ENCODE results near the gene HSH2D.

HSH2D gene

GRCh38 chr19:16148443-16149229, 5.2 kb downstream of the HSH2D start:
- DNase-seq (ENCODE audit: low spot score in 2 of 2), result no peak
- Mint-ChIP-seq H3K36me3 (ENCODE audit: insufficient read depth) (peaks cover 51% of the 10 kb centered on the region), H3K9me3 (no peaks in the 10 kb centered on the region), H3K4me3 (no peak overlapping the region), H3K27ac (ENCODE audit: low read depth) (peak overlapping the region; percentile 35), H3K27me3 (no peaks in the 10 kb centered on the region), H3K4me1 (peaks cover 11% of the 10 kb centered on the region)
- ATAC-seq (replicated peaks; ENCODE audit: extremely low read depth, poor library complexity, severe bottlenecking), result no peak

- Mint-ChIP-seq H3K27me3 (no peaks in the 10 kb centered on the region), H3K27ac (ENCODE audit: low read depth) (no peak overlapping the region), H3K4me1 (peaks cover 6% of the 10 kb centered on the region), H3K36me3 (ENCODE audit: insufficient read depth) (peaks cover 63% of the 10 kb centered on the region), H3K9me3 (no peaks in the 10 kb centered on the region), H3K4me3 (no peak overlapping the region)
- ATAC-seq (replicated peaks; ENCODE audit: extremely low read depth, poor library complexity, severe bottlenecking), result no peak
- DNase-seq (ENCODE audit: low spot score in 2 of 2), result no peak
These were observed 10.3 kb downstream of the HSH2D start for GRCh38 chr19:16153582-16154336.

- no peak overlapping the region for H3K4me3 Mint-ChIP-seq
- no peaks in the 10 kb centered on the region for H3K27me3 Mint-ChIP-seq
- no peak for ATAC-seq (replicated peaks; ENCODE audit: extremely low read depth, poor library complexity, severe bottlenecking)
- no peaks in the 10 kb centered on the region for H3K9me3 Mint-ChIP-seq
- peak overlapping the region; percentile 12 for H3K27ac Mint-ChIP-seq (ENCODE audit: low read depth)
- no peak for DNase-seq (ENCODE audit: low spot score in 2 of 2)
- H3K36me3 Mint-ChIP-seq (ENCODE audit: insufficient read depth), result peaks cover 56% of the 10 kb centered on the region
- peaks cover 6% of the 10 kb centered on the region for H3K4me1 Mint-ChIP-seq
These were observed 11.1 kb downstream of the HSH2D start for GRCh38 chr19:16154557-16154956.

- Mint-ChIP-seq H3K27ac (ENCODE audit: low read depth) (peak overlapping the region; percentile 12), H3K4me3 (no peak overlapping the region), H3K9me3 (no peaks in the 10 kb centered on the region), H3K36me3 (ENCODE audit: insufficient read depth) (peaks cover 54% of the 10 kb centered on the region), H3K27me3 (no peaks in the 10 kb centered on the region), H3K4me1 (peaks cover 6% of the 10 kb centered on the region)
- DNase-seq (ENCODE audit: low spot score in 2 of 2) (no peak), ATAC-seq (replicated peaks; ENCODE audit: extremely low read depth, poor library complexity, severe bottlenecking) (no peak)
These were observed 11.6 kb downstream of the HSH2D start for GRCh38 chr19:16155128-16155527.

- DNase-seq (ENCODE audit: low spot score in 2 of 2) (no peak), ATAC-seq (replicated peaks; ENCODE audit: extremely low read depth, poor library complexity, severe bottlenecking) (no peak)
- no peaks in the 10 kb centered on the region for H3K9me3 Mint-ChIP-seq
- no peak overlapping the region for H3K4me3 Mint-ChIP-seq
- no peak overlapping the region for H3K27ac Mint-ChIP-seq (ENCODE audit: low read depth)
- peaks cover 38% of the 10 kb centered on the region for H3K36me3 Mint-ChIP-seq (ENCODE audit: insufficient read depth)
- peaks cover 6% of the 10 kb centered on the region for H3K4me1 Mint-ChIP-seq
- H3K27me3 Mint-ChIP-seq, result no peaks in the 10 kb centered on the region
These were observed 13.4 kb downstream of the HSH2D start for GRCh38 chr19:16156904-16157303.

- Mint-ChIP-seq H3K36me3 (ENCODE audit: insufficient read depth) (peaks cover 34% of the 10 kb centered on the region), H3K27ac (ENCODE audit: low read depth) (no peak overlapping the region), H3K4me3 (no peak overlapping the region), H3K9me3 (no peaks in the 10 kb centered on the region), H3K27me3 (no peaks in the 10 kb centered on the region), H3K4me1 (peaks cover 6% of the 10 kb centered on the region)
- ATAC-seq (replicated peaks; ENCODE audit: extremely low read depth, poor library complexity, severe bottlenecking) (no peak), DNase-seq (ENCODE audit: low spot score in 2 of 2) (no peak)
These were observed 14.1 kb downstream of the HSH2D start for GRCh38 chr19:16157601-16158000.

- Mint-ChIP-seq H3K27ac (ENCODE audit: low read depth) (no peak overlapping the region), H3K4me1 (peaks cover 4% of the 10 kb centered on the region), H3K4me3 (no peak overlapping the region), H3K9me3 (no peaks in the 10 kb centered on the region), H3K36me3 (ENCODE audit: insufficient read depth) (peaks cover 27% of the 10 kb centered on the region), H3K27me3 (no peaks in the 10 kb centered on the region)
- DNase-seq (ENCODE audit: low spot score in 2 of 2) (no peak), ATAC-seq (replicated peaks; ENCODE audit: extremely low read depth, poor library complexity, severe bottlenecking) (no peak)
These were observed 16.2 kb downstream of the HSH2D start for GRCh38 chr19:16159655-16160054.

GRCh38 chr19:16160445-16160942, 17.0 kb downstream of the HSH2D start:
- Mint-ChIP-seq H3K9me3 (no peaks in the 10 kb centered on the region), H3K36me3 (ENCODE audit: insufficient read depth) (peaks cover 20% of the 10 kb centered on the region), H3K27ac (ENCODE audit: low read depth) (no peak overlapping the region), H3K4me1 (no peaks in the 10 kb centered on the region), H3K4me3 (no peak overlapping the region), H3K27me3 (no peaks in the 10 kb centered on the region)
- ATAC-seq (replicated peaks; ENCODE audit: extremely low read depth, poor library complexity, severe bottlenecking), result no peak
- no peak for DNase-seq (ENCODE audit: low spot score in 2 of 2)

GRCh38 chr19:16160943-16161560, 17.6 kb downstream of the HSH2D start:
- peaks cover 15% of the 10 kb centered on the region for H3K36me3 Mint-ChIP-seq (ENCODE audit: insufficient read depth)
- DNase-seq (ENCODE audit: low spot score in 2 of 2), result no peak

GRCh38 chr19:16161840-16162239, 18.4 kb downstream of the HSH2D start:
- ATAC-seq (replicated peaks; ENCODE audit: extremely low read depth, poor library complexity, severe bottlenecking), result no peak
- Mint-ChIP-seq H3K9me3 (no peaks in the 10 kb centered on the region), H3K4me3 (no peak overlapping the region), H3K4me1 (no peaks in the 10 kb centered on the region), H3K27me3 (no peaks in the 10 kb centered on the region), H3K27ac (ENCODE audit: low read depth) (no peak overlapping the region), H3K36me3 (ENCODE audit: insufficient read depth) (peaks cover 12% of the 10 kb centered on the region)
- no peak for DNase-seq (ENCODE audit: low spot score in 2 of 2)

More at GRCh38 chr19:16160943-16161560, 17.6 kb downstream of the HSH2D start:
- Mint-ChIP-seq H3K4me1 (no peaks in the 10 kb centered on the region), H3K9me3 (no peaks in the 10 kb centered on the region), H3K27ac (ENCODE audit: low read depth) (no peak overlapping the region), H3K4me3 (no peak overlapping the region), H3K27me3 (no peaks in the 10 kb centered on the region)
- ATAC-seq (replicated peaks; ENCODE audit: extremely low read depth, poor library complexity, severe bottlenecking), result no peak

- H3K4me3 Mint-ChIP-seq, result no peak overlapping the region
- peaks cover 13% of the 10 kb centered on the region for H3K4me1 Mint-ChIP-seq
- no peak for ATAC-seq (replicated peaks; ENCODE audit: extremely low read depth, poor library complexity, severe bottlenecking)
- H3K9me3 Mint-ChIP-seq, result no peaks in the 10 kb centered on the region
- peaks cover 1% of the 10 kb centered on the region for H3K36me3 Mint-ChIP-seq (ENCODE audit: insufficient read depth)
- H3K27me3 Mint-ChIP-seq, result no peaks in the 10 kb centered on the region
- no peak overlapping the region for H3K27ac Mint-ChIP-seq (ENCODE audit: low read depth)
- no peak for DNase-seq (ENCODE audit: low spot score in 2 of 2)
These were observed 20.9 kb downstream of the HSH2D start for GRCh38 chr19:16164222-16164890.

GRCh38 chr19:16166417-16166816, 22.9 kb downstream of the HSH2D start:
- DNase-seq (ENCODE audit: low spot score in 2 of 2), result no peak
- no peak for ATAC-seq (replicated peaks; ENCODE audit: extremely low read depth, poor library complexity, severe bottlenecking)
- Mint-ChIP-seq H3K27ac (ENCODE audit: low read depth) (no peak overlapping the region), H3K27me3 (no peaks in the 10 kb centered on the region), H3K4me1 (peaks cover 13% of the 10 kb centered on the region), H3K36me3 (ENCODE audit: insufficient read depth) (no peaks in the 10 kb centered on the region), H3K9me3 (no peaks in the 10 kb centered on the region), H3K4me3 (no peak overlapping the region)

Data from central memory CD8-positive, alpha-beta T cell (primary cell).